HepG2 (cell line): ENCODE measurements around the gene THOC6. TPM values are rescaled to one million over a fixed set of nuclear protein-coding genes. Genes with fewer than 3 reads are reported as not detected.

Source experiments
- ARID5B ChIP-seq: IDR thresholded peaks from 2 replicates; pipeline ENCODE4 v1.4.0; 2020; ENCODE audit warnings: mild to moderate bottlenecking, missing genetic modification reagents
- DRAP1 ChIP-seq: IDR thresholded peaks from 2 replicates; pipeline ENCODE4 v1.6.1; 2016; ENCODE audit warnings: missing genetic modification reagents, missing compliant biosample characterization
- KAT2B ChIP-seq: fragments of 150-350 bp; IDR thresholded peaks from 2 replicates; pipeline ENCODE4 v1.6.1; 2014; ENCODE audit warnings: low read depth, low read length, borderline replicate concordance
- MEIS2 ChIP-seq: sonication (generic); formaldehyde crosslinking; IDR thresholded peaks from 2 replicates; pipeline ENCODE4 v1.9.0; 2021; ENCODE audit warnings: mild to moderate bottlenecking, missing genetic modification reagents
- NKX3-1 ChIP-seq: sonication (generic); formaldehyde crosslinking; IDR thresholded peaks from 2 replicates; pipeline ENCODE4 v1.5.0; 2020; ENCODE audit warnings: missing genetic modification reagents
- NPAS2 ChIP-seq: sonication (generic); formaldehyde crosslinking; IDR thresholded peaks from 2 replicates; pipeline ENCODE4 v1.8.0; 2022; ENCODE audit warnings: mild to moderate bottlenecking, missing genetic modification reagents, borderline replicate concordance
- PRPF4 ChIP-seq: fragments of 200-400 bp; formaldehyde crosslinking; IDR thresholded peaks from 2 replicates; pipeline ENCODE4 v1.6.1; 2016; ENCODE audit warnings: low read length, low read depth; ENCODE audit not compliant: poor library complexity, severe bottlenecking
- THAP9 ChIP-seq: sonication (generic); formaldehyde crosslinking; IDR thresholded peaks from 2 replicates; pipeline ENCODE4; 2020; ENCODE audit warnings: missing genetic modification reagents, mild to moderate bottlenecking, borderline replicate concordance
- ZNF274 ChIP-seq: sonication (generic); formaldehyde crosslinking; IDR thresholded peaks from 2 replicates; pipeline ENCODE4 v1.5.1; 2020; ENCODE audit warnings: mild to moderate bottlenecking, missing genetic modification reagents
- ZNF646 ChIP-seq: sonication (generic); formaldehyde crosslinking; IDR thresholded peaks from 2 replicates; pipeline ENCODE4 v1.9.0; 2021; ENCODE audit warnings: mild to moderate bottlenecking, missing genetic modification reagents
- ZSCAN12 ChIP-seq: sonication (generic); formaldehyde crosslinking; IDR thresholded peaks from 2 replicates; pipeline ENCODE4 v1.9.0; 2021; ENCODE audit warnings: mild to moderate bottlenecking, missing genetic modification reagents
- polyA plus RNA-seq, 8 experiments: library from polyadenylated mRNA; depleted of rRNA in 3 of 8; stranded (reverse) in 7 of 8; unstranded in 1 of 8; fragments of >200 nt; fragmentation: Illumina TruSeq in 4 of 8; extraction: Trizol in 4 of 8; gene quantifications; 2 replicates each; pipeline versions ENCODE4 v1.2.1 to v1.2.3, GENCODE V29; 2011 to 2016; ENCODE audit warnings: low read depth in 4 of 8, missing spikeins in 1 of 8, mixed read lengths in 1 of 8; ENCODE audit not compliant: insufficient read depth in 1 of 8
- total RNA-seq, 5 experiments: library from RNA; depleted of rRNA; stranded (reverse); fragments of >200 nt; fragmentation: Illumina TruSeq; extraction: Trizol; gene quantifications; 2 replicates each; pipeline ENCODE4 v1.2.3, GENCODE V29; 2016; ENCODE audit warnings: low read depth in 1 of 5

Gene THOC6
- total and polyA plus RNA-seq, 2 of the 13 experiments (the other 11 are each of a cell fraction or from before 2014, with no cell fraction given) = 32.1 to 37.0 TPM

- 0 out of 2 replicates have a peak, but pooled peaks have one; percentile 10 for TF ChIP-seq ARID5B (CRISPR knock-in tag)
- no peak for TF ChIP-seq ZNF646 (CRISPR knock-in tag)
- no peak for TF ChIP-seq ZSCAN12 (CRISPR knock-in tag)
- TF ChIP-seq NPAS2 (CRISPR knock-in tag) = 0 out of 2 replicates have a peak, but pooled peaks have one; percentile 34
- no peak; the same call in 1 of the 2 replicates for TF ChIP-seq ZNF274 (CRISPR knock-in tag)
- TF ChIP-seq DRAP1 (CRISPR knock-in tag) = peak; percentile 63
- no peak for TF ChIP-seq KAT2B
- no peak for TF ChIP-seq PRPF4
- TF ChIP-seq THAP9 = peak; percentile 57; the same call in 1 of the 2 replicates
- TF ChIP-seq MEIS2 (CRISPR knock-in tag) = peak; percentile 45; the same call in 1 of the 2 replicates
- TF ChIP-seq NKX3-1 (CRISPR knock-in tag) = 0 out of 2 replicates have a peak, but pooled peaks have one; percentile 60
Measured at GRCh38 chr16:2980227-2981176, 43.3 kb upstream of the THOC6 start, which contains the start of gene PKMYT1 (continued).
